Measurements from ENCODE around the gene CELA3A.
"Not testable (repeated sequence)": the region's sequence is repeated elsewhere in the genome, so short reads cannot be mapped to it uniquely, and the experiment has no call there.

CELA3A gene

DNA sequence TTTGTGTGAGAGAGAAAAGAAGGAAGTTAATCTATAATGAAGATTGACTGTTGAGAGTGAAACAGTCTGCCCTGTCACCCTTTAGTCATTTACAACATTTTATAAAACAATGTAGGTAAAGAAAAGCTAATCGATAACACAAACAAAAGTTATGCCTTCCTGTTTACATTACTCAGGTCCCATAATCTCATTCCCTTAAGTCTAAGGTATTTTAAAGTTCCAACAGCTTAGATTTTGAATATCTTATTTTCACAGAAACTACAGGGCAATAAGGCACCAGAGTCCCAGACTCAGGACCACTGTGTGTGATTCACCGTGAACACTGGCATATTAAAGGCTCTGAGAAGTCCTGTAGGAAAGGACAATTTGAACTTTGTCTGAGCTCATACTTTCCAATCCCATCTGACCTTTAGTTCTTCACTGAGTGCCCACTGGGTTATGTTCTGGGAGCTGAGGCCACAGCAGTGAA is 28.4 kb upstream of the CELA3A start:
- H3K27ac ChIP-seq (ENCODE audit: extremely low read depth, low read depth, low read length); POLR2A ChIA-PET; H3K9me3 ChIP-seq (ENCODE audit: control insufficient read depth, insufficient read depth, low read depth, low read length); H3K4me3 ChIP-seq (ENCODE audit: low read depth, low read length); H3K36me3 ChIP-seq (ENCODE audit: control insufficient read depth in 2 of 2, insufficient read depth in 1 of 2, low read length in 2 of 2); H3K4me1 ChIP-seq (ENCODE audit: control insufficient read depth, insufficient read depth, low read length): not testable (repeated sequence)
- CTCF ChIA-PET, result interaction anchor here (1.2 kb wide), 1 partner anchor 603 kb away, joined by 5 read pairs; no protein-coding TSS in a partner anchor

DNA sequence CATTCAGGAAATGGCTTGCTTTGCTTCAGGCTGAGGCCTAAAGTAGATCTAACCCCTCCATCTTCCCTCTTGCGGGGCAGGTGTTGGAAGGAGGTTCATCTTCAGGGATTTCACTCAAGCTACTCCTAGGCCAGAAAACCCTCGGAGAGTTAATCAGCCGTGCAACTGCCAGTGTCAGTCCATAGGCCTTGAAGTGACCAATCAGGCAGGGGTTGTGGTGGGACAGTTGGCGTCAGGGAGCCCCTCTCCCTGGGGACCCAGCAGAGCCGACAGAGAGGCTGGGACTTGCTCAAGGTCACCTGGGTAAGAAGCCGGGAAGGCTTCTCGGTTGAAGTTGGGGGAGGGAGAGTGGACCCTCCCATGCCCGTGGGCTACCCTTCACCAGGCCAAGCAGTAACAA is 27.5 kb upstream of the CELA3A start:
- H3K4me1 ChIP-seq (ENCODE audit: control insufficient read depth, insufficient read depth, low read length); CTCF ChIA-PET; POLR2A ChIA-PET; H3K27ac ChIP-seq (ENCODE audit: extremely low read depth, low read depth, low read length); H3K36me3 ChIP-seq (ENCODE audit: control insufficient read depth in 2 of 2, insufficient read depth in 1 of 2, low read length in 2 of 2); H3K9me3 ChIP-seq (ENCODE audit: control insufficient read depth, insufficient read depth, low read depth, low read length); H3K4me3 ChIP-seq (ENCODE audit: low read depth, low read length): not testable (repeated sequence)

DNA sequence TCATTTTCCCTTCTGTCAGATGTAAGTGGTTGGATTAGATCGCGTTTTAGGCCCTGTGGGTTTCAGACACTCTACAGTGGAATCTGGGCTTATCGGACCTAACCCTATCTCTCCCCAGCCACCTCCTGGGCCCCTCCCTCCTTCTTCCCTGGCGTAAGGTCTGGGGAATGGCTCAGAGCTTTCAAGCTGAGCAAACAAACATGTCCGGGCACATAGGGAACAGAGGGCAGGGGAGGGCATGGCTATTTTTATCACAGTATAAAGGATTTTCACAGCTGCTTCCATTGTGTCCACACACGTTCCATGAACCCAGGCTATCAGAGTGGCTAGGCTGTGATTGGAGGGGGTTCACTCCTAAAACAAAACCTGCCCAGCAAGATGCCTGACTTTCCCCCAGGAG is 26.8 kb upstream of the CELA3A start:
- H3K4me3 ChIP-seq (ENCODE audit: low read depth, low read length); H3K36me3 ChIP-seq (ENCODE audit: control insufficient read depth in 2 of 2, insufficient read depth in 1 of 2, low read length in 2 of 2); CTCF ChIA-PET; POLR2A ChIA-PET; H3K4me1 ChIP-seq (ENCODE audit: control insufficient read depth, insufficient read depth, low read length); H3K9me3 ChIP-seq (ENCODE audit: control insufficient read depth, insufficient read depth, low read depth, low read length); H3K27ac ChIP-seq (ENCODE audit: extremely low read depth, low read depth, low read length): not testable (repeated sequence)

DNA sequence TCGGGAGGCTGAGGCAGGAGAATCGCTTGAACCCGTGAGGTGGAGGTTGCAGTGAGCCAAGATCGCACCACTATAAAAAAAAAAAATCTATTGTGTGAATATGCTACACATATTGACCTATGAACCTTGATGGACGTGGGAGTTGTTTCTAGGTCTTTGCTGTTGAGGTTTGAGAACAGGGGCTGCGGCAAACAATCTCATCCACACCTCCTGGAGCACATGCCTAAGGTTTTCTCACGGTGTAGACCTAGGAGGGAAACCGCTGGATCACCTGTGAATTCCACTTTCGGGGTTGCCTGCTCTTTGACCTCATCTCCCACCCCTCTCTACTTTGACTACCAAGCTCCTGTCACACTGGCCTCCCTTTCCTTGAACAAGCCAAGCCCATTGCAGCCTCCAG is 26.2 kb upstream of the CELA3A start:
- H3K4me3 ChIP-seq (ENCODE audit: low read depth, low read length); H3K4me1 ChIP-seq (ENCODE audit: control insufficient read depth, insufficient read depth, low read length); H3K36me3 ChIP-seq (ENCODE audit: control insufficient read depth in 2 of 2, insufficient read depth in 1 of 2, low read length in 2 of 2); H3K27ac ChIP-seq (ENCODE audit: extremely low read depth, low read depth, low read length); H3K9me3 ChIP-seq (ENCODE audit: control insufficient read depth, insufficient read depth, low read depth, low read length); CTCF ChIA-PET; POLR2A ChIA-PET: not testable (repeated sequence)

DNA sequence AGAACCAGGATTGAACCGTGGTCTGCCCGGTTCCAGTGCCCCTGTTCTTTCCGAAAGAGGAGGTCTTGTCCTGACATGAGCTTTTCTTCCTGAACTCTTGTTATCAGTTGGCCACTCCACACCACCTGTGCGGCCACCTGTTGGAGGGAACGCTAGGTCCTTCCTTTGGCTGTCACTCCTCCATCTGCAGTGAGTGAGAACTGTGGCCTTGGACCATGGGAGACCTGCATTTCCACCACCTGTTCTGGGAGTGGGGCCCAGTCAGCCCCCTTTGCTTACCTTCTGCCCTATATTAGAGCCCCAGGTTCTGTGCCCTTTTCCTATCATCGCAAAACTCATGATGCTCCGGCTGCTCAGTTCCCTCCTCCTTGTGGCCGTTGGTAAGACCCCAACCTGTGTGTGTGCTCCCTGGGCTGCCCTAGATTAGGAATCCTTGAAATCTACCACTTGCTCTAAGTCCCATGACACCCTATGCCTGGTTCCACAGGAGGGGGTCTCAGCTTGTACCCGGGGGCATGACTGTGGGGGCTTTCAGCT is 24.7 kb upstream of the CELA3A start, which contains the start of gene CELA3B:
CELA3B (plus strand) TSS at position 320 of the 537 bp plus-strand sequence; CDS start at position 338, 18 bp downstream.
- H3K4me1 ChIP-seq (ENCODE audit: control insufficient read depth, insufficient read depth, low read length); H3K36me3 ChIP-seq (ENCODE audit: control insufficient read depth in 2 of 2, insufficient read depth in 1 of 2, low read length in 2 of 2); H3K27ac ChIP-seq (ENCODE audit: extremely low read depth, low read depth, low read length); POLR2A ChIA-PET; H3K4me3 ChIP-seq (ENCODE audit: low read depth, low read length); H3K9me3 ChIP-seq (ENCODE audit: control insufficient read depth, insufficient read depth, low read depth, low read length): not testable (repeated sequence)
- peak; percentile 65 for TF ChIP-seq SCRT2 (tag by site-specific recombination; IDR thresholded peaks at IDR 0.05)
- CTCF ChIA-PET, result interaction anchor here (0.6 to 1.3 kb wide), 3 partner anchors 12 to 28 kb away, joined by 3 read pairs; no protein-coding TSS in a partner anchor

DNA sequence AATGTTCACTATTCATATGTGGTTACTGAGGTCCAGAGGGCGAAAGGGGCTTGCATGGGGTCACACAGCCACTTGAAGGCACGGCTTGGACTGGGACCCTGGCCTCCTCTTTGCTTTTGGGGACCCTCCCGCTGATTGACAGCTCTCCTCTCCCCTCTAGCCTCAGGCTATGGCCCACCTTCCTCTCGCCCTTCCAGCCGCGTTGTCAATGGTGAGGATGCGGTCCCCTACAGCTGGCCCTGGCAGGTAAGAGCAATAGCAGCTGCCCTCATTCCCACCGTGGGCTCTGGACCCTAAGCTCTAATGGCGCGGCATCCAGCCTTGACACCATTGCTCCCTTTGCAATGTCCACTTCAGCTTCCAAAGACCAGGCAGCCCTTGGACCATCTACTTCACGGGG is 23.2 kb upstream of the CELA3A start:
- H3K36me3 ChIP-seq (ENCODE audit: control insufficient read depth in 2 of 2, insufficient read depth in 1 of 2, low read length in 2 of 2); H3K27ac ChIP-seq (ENCODE audit: extremely low read depth, low read depth, low read length); POLR2A ChIA-PET; H3K9me3 ChIP-seq (ENCODE audit: control insufficient read depth, insufficient read depth, low read depth, low read length); H3K4me3 ChIP-seq (ENCODE audit: low read depth, low read length); H3K4me1 ChIP-seq (ENCODE audit: control insufficient read depth, insufficient read depth, low read length): not testable (repeated sequence)
- CTCF ChIA-PET, result interaction anchor here (1.3 kb wide), 1 partner anchor 29 kb away, joined by 3 read pairs; no protein-coding TSS in a partner anchor

DNA sequence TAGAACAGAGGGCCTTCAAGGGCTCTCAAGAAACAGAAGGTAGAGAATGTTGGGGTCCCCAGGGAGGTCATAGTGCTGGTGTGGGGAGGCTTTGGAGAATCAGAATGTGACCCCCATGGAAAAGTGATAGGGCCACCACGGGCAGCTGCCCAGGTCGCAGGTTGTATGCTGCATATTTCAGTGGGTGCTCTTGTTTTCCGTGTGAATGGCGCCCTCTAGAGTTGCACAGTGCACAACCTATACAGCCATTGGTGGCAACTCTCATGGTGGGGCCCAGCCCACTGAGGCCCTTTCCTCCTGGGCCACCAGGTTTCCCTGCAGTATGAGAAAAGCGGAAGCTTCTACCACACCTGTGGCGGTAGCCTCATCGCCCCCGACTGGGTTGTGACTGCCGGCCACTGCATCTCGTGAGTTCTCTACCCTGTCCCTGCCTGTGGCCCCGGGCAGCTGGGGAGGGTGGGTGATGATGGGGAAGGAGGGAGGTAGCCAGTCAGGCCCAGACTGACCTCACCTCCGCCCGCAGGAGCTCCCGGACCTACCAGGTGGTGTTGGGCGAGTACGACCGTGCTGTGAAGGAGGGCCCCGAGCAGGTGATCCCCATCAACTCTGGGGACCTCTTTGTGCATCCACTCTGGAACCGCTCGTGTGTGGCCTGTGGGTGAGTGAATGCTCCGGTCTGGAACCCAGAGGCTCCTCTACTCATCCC is 20.8 kb upstream of the CELA3A start:
- H3K27ac ChIP-seq (ENCODE audit: extremely low read depth, low read depth, low read length); POLR2A ChIA-PET; H3K36me3 ChIP-seq (ENCODE audit: control insufficient read depth in 2 of 2, insufficient read depth in 1 of 2, low read length in 2 of 2); H3K9me3 ChIP-seq (ENCODE audit: control insufficient read depth, insufficient read depth, low read depth, low read length); H3K4me3 ChIP-seq (ENCODE audit: low read depth, low read length); H3K4me1 ChIP-seq (ENCODE audit: control insufficient read depth, insufficient read depth, low read length): not testable (repeated sequence)
- CTCF ChIA-PET, result interaction anchor here (0.7 to 1.1 kb wide), 2 partner anchors 45 to 1421 kb away, joined by 3 to 4 read pairs; no protein-coding TSS in a partner anchor

DNA sequence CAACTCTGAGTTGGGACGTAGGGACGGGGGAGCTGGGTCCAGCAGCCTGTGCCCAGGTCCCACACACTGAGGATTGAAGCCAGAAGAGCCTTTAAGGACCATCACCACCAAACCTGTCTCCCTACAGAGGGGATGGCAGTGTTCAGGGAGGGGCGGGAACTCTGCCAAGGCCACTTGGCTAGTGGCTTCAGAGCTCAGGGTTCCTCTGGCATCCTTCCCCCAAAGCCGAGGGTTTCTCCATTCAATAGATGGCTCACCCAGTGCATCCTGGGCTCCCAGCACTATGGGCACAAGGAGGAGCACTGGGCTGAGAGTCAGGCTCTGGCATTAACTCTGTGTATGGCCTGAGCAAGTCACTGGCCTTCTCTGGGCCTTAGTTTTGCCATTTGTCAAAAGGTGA is 20.2 kb upstream of the CELA3A start:
- CTCF ChIA-PET, result interaction anchor here (0.7 kb wide), 1 partner anchor 428 kb away, joined by 3 read pairs; no protein-coding TSS in a partner anchor
- H3K4me3 ChIP-seq (ENCODE audit: low read depth, low read length); POLR2A ChIA-PET: not testable (repeated sequence)

DNA sequence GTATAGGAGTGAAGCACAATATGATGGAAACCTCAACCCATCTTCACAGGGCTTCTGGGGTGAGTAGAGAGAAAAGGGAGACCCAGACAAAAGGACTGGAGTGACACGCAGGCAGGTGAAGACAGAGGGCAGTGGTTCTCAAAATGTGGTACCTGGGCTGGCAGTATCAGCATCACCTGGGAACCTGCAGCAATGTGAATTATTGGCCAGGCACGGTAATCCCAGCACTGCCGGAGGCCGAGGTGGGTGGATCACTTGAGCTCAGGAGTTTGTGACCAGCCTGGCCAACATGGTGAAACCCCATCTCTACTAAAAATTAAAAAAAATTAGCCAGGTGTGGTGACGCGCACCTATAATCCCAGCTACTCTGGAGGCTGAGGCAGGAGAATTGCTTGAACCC is 19.3 kb upstream of the CELA3A start:
- CTCF ChIA-PET, result interaction anchor here (0.7 kb wide), 1 partner anchor 427 kb away, joined by 3 read pairs; no protein-coding TSS in a partner anchor
- H3K4me3 ChIP-seq (ENCODE audit: low read depth, low read length); H3K4me1 ChIP-seq (ENCODE audit: control insufficient read depth, insufficient read depth, low read length); H3K27ac ChIP-seq (ENCODE audit: extremely low read depth, low read depth, low read length); H3K9me3 ChIP-seq (ENCODE audit: control insufficient read depth, insufficient read depth, low read depth, low read length); POLR2A ChIA-PET; H3K36me3 ChIP-seq (ENCODE audit: control insufficient read depth in 2 of 2, insufficient read depth in 1 of 2, low read length in 2 of 2): not testable (repeated sequence)

More for the DNA sequence above, 20.2 kb upstream of the CELA3A start:
- not testable (repeated sequence) for H3K9me3 ChIP-seq (ENCODE audit: control insufficient read depth, insufficient read depth, low read depth, low read length); H3K36me3 ChIP-seq (ENCODE audit: control insufficient read depth in 2 of 2, insufficient read depth in 1 of 2, low read length in 2 of 2); H3K4me1 ChIP-seq (ENCODE audit: control insufficient read depth, insufficient read depth, low read length); H3K27ac ChIP-seq (ENCODE audit: extremely low read depth, low read depth, low read length)

DNA sequence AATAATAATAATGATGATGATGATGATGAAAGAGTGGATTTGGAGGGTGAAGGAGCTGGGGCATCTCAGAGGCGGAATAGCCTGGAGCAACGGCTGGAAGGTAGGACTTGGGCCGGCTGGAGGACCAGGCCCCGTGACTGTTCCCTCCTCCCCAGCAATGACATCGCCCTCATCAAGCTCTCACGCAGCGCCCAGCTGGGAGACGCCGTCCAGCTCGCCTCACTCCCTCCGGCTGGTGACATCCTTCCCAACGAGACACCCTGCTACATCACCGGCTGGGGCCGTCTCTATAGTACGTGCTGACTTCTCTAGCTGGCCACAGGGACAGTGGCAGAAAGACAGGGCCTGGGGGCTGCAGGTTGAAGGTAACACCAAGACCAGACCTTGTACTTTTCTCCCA is 17.9 kb upstream of the CELA3A start:
- POLR2A ChIA-PET; H3K9me3 ChIP-seq (ENCODE audit: control insufficient read depth, insufficient read depth, low read depth, low read length); H3K36me3 ChIP-seq (ENCODE audit: control insufficient read depth in 2 of 2, insufficient read depth in 1 of 2, low read length in 2 of 2); H3K27ac ChIP-seq (ENCODE audit: extremely low read depth, low read depth, low read length); H3K4me1 ChIP-seq (ENCODE audit: control insufficient read depth, insufficient read depth, low read length); H3K4me3 ChIP-seq (ENCODE audit: low read depth, low read length): not testable (repeated sequence)
- CTCF ChIA-PET, result interaction anchor here (1.0 kb wide), 1 partner anchor 20 kb away, joined by 3 read pairs; no protein-coding TSS in a partner anchor

DNA sequence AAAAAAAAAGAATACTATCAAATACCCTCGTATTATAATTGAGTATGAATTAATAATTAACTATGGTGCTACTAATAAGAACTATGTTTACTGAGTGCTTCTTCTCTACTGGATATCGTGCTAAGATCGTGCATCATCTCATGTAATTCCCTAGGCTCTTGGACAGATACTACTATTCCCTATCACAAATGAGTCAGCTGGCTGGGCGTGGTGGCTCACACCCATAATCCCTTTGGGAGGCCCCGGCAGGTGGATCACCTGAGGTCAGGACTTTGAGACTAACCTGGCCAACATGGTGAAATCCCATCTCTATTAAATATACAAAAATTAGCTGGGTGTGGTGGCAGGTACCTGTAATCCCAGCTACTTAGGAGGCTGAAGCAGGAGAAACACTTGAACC is 15.6 kb upstream of the CELA3A start:
- POLR2A ChIA-PET; H3K36me3 ChIP-seq (ENCODE audit: control insufficient read depth in 2 of 2, insufficient read depth in 1 of 2, low read length in 2 of 2); CTCF ChIA-PET; H3K4me1 ChIP-seq (ENCODE audit: control insufficient read depth, insufficient read depth, low read length); H3K4me3 ChIP-seq (ENCODE audit: low read depth, low read length); H3K27ac ChIP-seq (ENCODE audit: extremely low read depth, low read depth, low read length); H3K9me3 ChIP-seq (ENCODE audit: control insufficient read depth, insufficient read depth, low read depth, low read length): not testable (repeated sequence)

All from HEK293 (cell line).